HG03060 (cell line): ENCODE measurements around the gene SPEM2.
"Not testable (repeated sequence)": the region's sequence is repeated elsewhere in the genome, so short reads cannot be mapped to it uniquely, and the experiment has no call there.

Experiments
- ATAC-seq: cut with Tn5 transposase; IDR thresholded peaks from one replicate; pipeline ENCODE4 v1.9.1; 2021; ENCODE audit warnings: low read depth, moderate number of reproducible peaks; ENCODE audit not compliant: unreplicated experiment

SPEM2 gene

GRCh38 chr17:7468290-7468689 lies 42.9 kb downstream of the SPEM2 start:
- ATAC-seq: no peak

GRCh38 chr17:7468804-7469389 lies 43.5 kb downstream of the SPEM2 start:
- no peak for ATAC-seq

DNA sequence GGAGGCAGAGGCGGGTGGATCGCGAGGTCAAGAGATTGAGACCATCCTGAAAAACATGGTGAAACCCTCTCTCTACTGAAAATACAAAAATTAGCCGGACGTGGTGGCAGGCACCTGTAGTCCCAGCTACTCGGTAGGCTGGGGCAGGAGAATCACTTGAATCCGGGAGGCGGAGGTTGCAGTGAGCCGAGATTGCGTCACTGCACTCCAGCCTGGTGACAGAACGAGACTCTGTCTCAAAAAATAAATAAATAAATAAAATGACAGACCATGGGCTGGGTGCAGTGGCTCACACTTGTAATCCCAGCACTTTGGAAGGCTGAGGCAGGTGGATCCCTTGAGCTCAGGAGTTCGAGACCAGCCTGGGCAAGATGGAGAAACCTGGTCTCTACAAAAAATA lies 44.4 kb downstream of the SPEM2 start:
- ATAC-seq: not testable (repeated sequence)

GRCh38 chr17:7470457-7470973 lies 45.1 kb downstream of the SPEM2 start:
- ATAC-seq: not testable (repeated sequence)

DNA sequence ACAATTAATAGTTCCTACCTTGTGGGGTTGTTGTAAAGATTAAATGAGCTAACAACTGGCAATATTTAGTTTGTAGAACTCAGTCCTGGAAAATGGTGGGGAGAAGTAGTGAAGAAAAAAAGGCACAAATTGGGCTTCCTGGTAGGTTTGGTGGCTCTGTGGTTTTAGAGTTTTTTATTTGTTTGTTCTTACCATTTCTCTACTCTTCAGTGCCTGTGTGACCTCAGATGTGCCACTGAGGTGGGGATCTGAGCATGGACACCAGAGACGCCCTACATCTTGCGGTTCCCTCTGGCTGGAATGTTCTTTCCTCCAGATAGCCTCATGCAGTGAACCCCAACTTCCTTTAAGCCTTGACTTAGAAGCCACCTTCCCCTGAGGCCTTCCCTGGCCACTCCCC lies 46.3 kb downstream of the SPEM2 start:
- ATAC-seq: no peak

- ATAC-seq: not testable (repeated sequence)
Observed at GRCh38 chr17:7474767-7475166, 49.4 kb downstream of the SPEM2 start.

DNA sequence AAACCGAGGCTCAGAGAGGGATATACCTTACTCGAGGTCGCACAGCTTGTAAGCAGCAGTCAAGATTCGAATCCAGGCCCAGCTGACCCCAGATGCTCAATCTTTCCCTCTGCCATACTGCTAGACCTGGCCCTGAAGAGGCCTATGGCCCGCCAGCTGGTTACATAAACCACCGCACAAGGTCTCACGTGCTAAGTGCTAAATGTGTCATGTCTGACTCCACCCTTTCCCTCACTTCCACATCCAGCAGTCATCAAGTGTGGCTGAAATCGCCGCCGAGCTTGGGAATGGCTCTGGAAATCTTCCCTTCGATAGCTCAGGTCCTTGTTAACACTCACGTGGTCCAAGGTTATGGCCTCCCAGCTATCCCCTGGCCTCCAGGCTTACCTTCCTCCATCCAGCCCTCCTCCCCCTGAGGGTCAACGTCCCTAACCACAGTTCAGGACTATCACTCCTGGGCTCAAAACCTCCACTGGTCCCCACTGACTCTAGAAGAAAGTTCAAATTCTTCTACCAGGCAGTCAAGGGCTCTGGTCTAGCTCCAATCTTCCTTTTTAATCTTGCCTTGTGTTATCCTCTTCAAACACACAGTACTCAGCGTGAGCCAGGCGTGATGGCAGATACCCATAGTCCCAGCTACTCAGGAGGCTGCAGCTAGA lies 50.5 kb downstream of the SPEM2 start:
- no peak for ATAC-seq

GRCh38 chr17:7476494-7476893 lies 51.1 kb downstream of the SPEM2 start:
- ATAC-seq: no peak

DNA sequence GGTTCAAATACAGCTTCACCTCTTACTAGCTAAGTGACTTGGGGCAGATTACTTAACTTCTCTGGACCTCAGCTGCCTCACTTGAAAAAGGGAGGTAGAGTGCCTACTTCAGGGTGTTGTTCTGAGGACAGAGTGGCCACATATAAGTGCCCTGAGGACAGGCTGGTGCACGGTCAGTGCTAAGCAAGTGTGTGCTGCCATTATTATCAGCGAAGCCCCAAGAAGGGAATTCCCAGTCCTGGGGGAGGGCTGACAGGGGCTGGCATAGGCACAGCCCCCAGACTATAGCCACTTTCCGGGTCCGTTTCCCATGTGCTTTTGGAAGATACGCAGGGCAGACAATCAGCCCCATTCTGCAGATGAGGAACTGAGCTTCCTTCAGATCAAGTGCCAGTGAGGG lies 51.5 kb downstream of the SPEM2 start:
- no peak for ATAC-seq
